ENCODE measurements around the gene ODF2. TPM values are rescaled to one million over a fixed set of nuclear protein-coding genes. Genes with fewer than 3 reads are reported as not detected.

ODF2 gene
- total and polyA plus RNA-seq, 2 of the 13 experiments (the other 11 are each of a cell fraction or from before 2014, with no cell fraction given): 9.8 to 31.3 TPM

- TF ChIP-seq ZNF607 (CRISPR knock-in tag; IDR thresholded peaks at IDR 0.05; ENCODE audit: borderline replicate concordance): 0 out of 2 replicates have a peak, but pooled peaks have one; percentile 51
- TF ChIP-seq ZNF766 (CRISPR knock-in tag; IDR thresholded peaks at IDR 0.05; ENCODE audit: borderline replicate concordance): 0 out of 2 replicates have a peak, but pooled peaks have one; percentile 2
- peak; percentile 57 for TF ChIP-seq ZNF781 (CRISPR knock-in tag; IDR thresholded peaks at IDR 0.05; ENCODE audit: borderline replicate concordance, not compliant biosample characterization)
- 0 out of 2 replicates have a peak, but pooled peaks have one; percentile 1 for TF ChIP-seq ARID4A (CRISPR knock-in tag; IDR thresholded peaks at IDR 0.05; ENCODE audit: borderline replicate concordance)
- TF ChIP-seq POGZ (CRISPR knock-in tag; IDR thresholded peaks at IDR 0.05): no peak
- 0 out of 2 replicates have a peak, but pooled peaks have one; percentile 36 for TF ChIP-seq BORCS8-MEF2B (CRISPR knock-in tag; IDR thresholded peaks at IDR 0.05)
- TF ChIP-seq ZSCAN25 (CRISPR knock-in tag; IDR thresholded peaks at IDR 0.05): 0 out of 2 replicates have a peak, but pooled peaks have one; percentile 48
- TF ChIP-seq ZNF274 (CRISPR knock-in tag; IDR thresholded peaks at IDR 0.05): 0 out of 2 replicates have a peak, but pooled peaks have one; percentile 17
- peak; percentile 45; the same call in 1 of the 2 replicates for TF ChIP-seq MTA1 (CRISPR knock-in tag; IDR thresholded peaks at IDR 0.05; ENCODE audit: borderline replicate concordance)
- peak; percentile 20; the same call in 1 of the 2 replicates for TF ChIP-seq SALL1 (CRISPR knock-in tag; IDR thresholded peaks at IDR 0.05)
- 0 out of 2 replicates have a peak, but pooled peaks have one; percentile 7 for TF ChIP-seq DMAP1 (CRISPR knock-in tag; IDR thresholded peaks at IDR 0.05)
- TF ChIP-seq ZNF746 (CRISPR knock-in tag; IDR thresholded peaks at IDR 0.05): peak; percentile 49; the same call in 1 of the 2 replicates
- peak; percentile 71 for TF ChIP-seq ZNF687 (CRISPR knock-in tag; IDR thresholded peaks at IDR 0.05)
- peak; percentile 77; the same call in 1 of the 2 replicates for TF ChIP-seq MAX (IDR thresholded peaks at IDR 0.05)
- TF ChIP-seq MEF2D (CRISPR knock-in tag; IDR thresholded peaks at IDR 0.05): 0 out of 2 replicates have a peak, but pooled peaks have one; percentile 24
- TF ChIP-seq ERF (CRISPR knock-in tag; IDR thresholded peaks at IDR 0.05): 0 out of 2 replicates have a peak, but pooled peaks have one; percentile 24
- TF ChIP-seq BHLHE40 (IDR thresholded peaks at IDR 0.05; ENCODE audit: low read length): peak; percentile 60
- no peak for TF ChIP-seq LCORL (IDR thresholded peaks at IDR 0.05)
- 0 out of 2 replicates have a peak, but pooled peaks have one; percentile 32 for TF ChIP-seq LCORL (CRISPR knock-in tag; IDR thresholded peaks at IDR 0.05)
- no peak for TF ChIP-seq GABPB1 (CRISPR knock-in tag; IDR thresholded peaks at IDR 0.05)
- no peak for TF ChIP-seq TCF7 (IDR thresholded peaks at IDR 0.05; ENCODE audit: low read depth)
These were observed 36.5 kb upstream of the ODF2 start (continued) for GRCh38 chr9:128419061-128419925.

Measured in HepG2 (cell line).